Adrenal gland (tissue), 12 donors: ENCODE results near the gene SCG2. TPM values are rescaled to one million over a fixed set of nuclear protein-coding genes. Genes with fewer than 3 reads are reported as not detected.

Experiments used
- DNase-seq, 7 donors: peaks; one replicate each; pipeline ENCODE4 v3.0.0-alpha.2; 2019 to 2020
- H3K27ac ChIP-seq, 5 donors: fragments of 200-600 bp; sonication (generic) in 4 of 5; 1 replicate in 3 of 5; 2 replicates in 2 of 5; pipeline versions ENCODE4 v1.5.1 to v1.8.0; 2016 to 2020; ENCODE audit warnings: mild to moderate bottlenecking in 1 of 5
- H3K27me3 ChIP-seq: fragments of 200-600 bp; 2 replicates; pipeline ENCODE4 v1.8.0; 2021
- H3K36me3 ChIP-seq, 2 donors: fragments of 200-600 bp; replicated peaks in 1 of 2; 1 replicate in 1 of 2; 2 replicates in 1 of 2; pipeline versions ENCODE4 v1.5.1 to v1.8.0; 2018 to 2022
- H3K4me1 ChIP-seq, 2 donors: fragments of 200-600 bp; replicated peaks in 1 of 2; 1 replicate in 1 of 2; 2 replicates in 1 of 2; pipeline versions ENCODE4 v1.5.1 to v1.8.0; 2018 to 2021
- H3K4me3 ChIP-seq, 4 donors: fragments of 200-600 bp; sonication (generic) in 3 of 4; one replicate each; pipeline ENCODE4 v1.5.1; 2016 to 2018
- H3K9me3 ChIP-seq, 3 donors: fragments of 200-600 bp; sonication (generic) in 1 of 3; replicated peaks in 1 of 3; 1 replicate in 2 of 3; 2 replicates in 1 of 3; pipeline versions ENCODE4 v1.5.1 to v1.8.0; 2016 to 2021
- POLR2A ChIP-seq, 2 donors: fragments of 450-650 bp; IDR thresholded peaks; one replicate each; pipeline ENCODE4 v1.6.1; 2017; ENCODE audit warnings: antibody characterized with exemption in 2 of 2, mild to moderate bottlenecking in 2 of 2, moderate library complexity in 1 of 2
- WGBS, 4 donors: extraction: QIAGEN DNeasy Blood & Tissue Kit in 2 of 4; methylation state at CpG; one replicate each; pipeline versions ENCODE4 v1.1.5 to v1.1.7; 2013 to 2017; 5-methylcytosine and 5-hydroxymethylcytosine counted together
- intact Hi-C, 2 donors: fragments of 100-400 bp; cut with DNase I; formaldehyde crosslinking; loops; one replicate each; pipeline versions ENCODE4 v1.14.1 to v1.15.0; 2022 to 2023
- polyA plus RNA-seq, 3 donors: library from polyadenylated mRNA; stranded (reverse); fragments of 200-250 nt in 2 of 3; fragments of 350-450 nt in 1 of 3; fragmentation: Illumina TruSeq in 1 of 3; extraction: RNeasy Lipid Tissue Mini Kit (QIAGEN cat#74804) in 1 of 3; gene quantifications; one replicate each; pipeline ENCODE4 v1.2.3, GENCODE V29; 2013 to 2014
- total RNA-seq, 9 donors: library from RNA; depleted of rRNA in 4 of 9; stranded (reverse); fragments of >200 nt in 4 of 9; fragments of 120-200 nt in 1 of 9; fragmentation: NEBNext Ultra II Directional in 1 of 9; extraction: Animal tissue kit (Norgen Biotek cat#: 25700) in 1 of 9; gene quantifications; one replicate each; pipeline versions ENCODE4 v1.1.0 to v1.2.4, GENCODE V29; 2013 to 2023
- TF ChIP-seq, protein P1 (sequence below), 6 experiments: fragments of 450-650 bp in 4 of 6; fragments of 200-600 bp in 2 of 6; sonication (generic) in 1 of 6; IDR thresholded peaks; 1 replicate in 5 of 6; 2 replicates in 1 of 6; pipeline versions ENCODE4 v1.5.1 to v1.8.0; 2016 to 2021; ENCODE audit warnings: antibody characterized with exemption in 6 of 6, mild to moderate bottlenecking in 2 of 6, moderate library complexity in 1 of 6
- donor health status: healthy with polysubstance abuse.
- donor health status: Bipolar disorder and iron deficiency.
- donor health status: DM: yes; HTN: yes; CAD: no.
- donor health status: DM: no; HTN: no; CAD: no.
- donor health status: DM: no; HTN: no; CAD: no.
- donor health status: DM: yes; HTN: yes; CAD: no.

The SCG2 gene
- total and polyA plus RNA-seq, 12 donors, result 0.29 to 688 (median 37.1) TPM; not detected in 1

DNA sequence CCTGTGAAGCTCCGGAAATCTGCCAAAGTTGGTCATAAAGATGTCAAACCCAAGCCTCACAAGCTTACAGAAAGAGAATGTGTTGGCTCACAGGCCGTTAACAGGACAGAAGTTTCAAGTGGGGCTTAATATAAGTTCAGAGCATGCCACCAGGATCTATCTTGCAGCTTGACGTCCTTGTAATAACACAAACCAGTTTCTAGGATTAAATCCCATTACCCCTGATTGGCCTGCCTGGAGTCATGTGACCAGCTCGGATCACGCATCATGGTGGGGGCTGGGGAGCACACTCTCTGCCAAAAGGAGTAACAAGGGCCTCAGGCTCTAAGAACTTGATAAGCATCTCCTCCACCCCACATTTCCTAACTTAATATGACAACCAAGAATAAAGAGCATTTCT is 38.9 kb upstream of the SCG2 start:
- DNase-seq, result no peak
- no peaks in the 10 kb centered on the region for H3K4me1 ChIP-seq
- 39 to 64% (median 60%) methylated on average over 5 of the region's 5 CpGs for WGBS, 4 donors
- H3K36me3 ChIP-seq, result no peaks in the 10 kb centered on the region
- no peak overlapping the region for H3K4me3 ChIP-seq
- TF ChIP-seq POLR2A (IDR thresholded peaks at IDR 0.05), result no peak
- TF ChIP-seq, protein P1, sequence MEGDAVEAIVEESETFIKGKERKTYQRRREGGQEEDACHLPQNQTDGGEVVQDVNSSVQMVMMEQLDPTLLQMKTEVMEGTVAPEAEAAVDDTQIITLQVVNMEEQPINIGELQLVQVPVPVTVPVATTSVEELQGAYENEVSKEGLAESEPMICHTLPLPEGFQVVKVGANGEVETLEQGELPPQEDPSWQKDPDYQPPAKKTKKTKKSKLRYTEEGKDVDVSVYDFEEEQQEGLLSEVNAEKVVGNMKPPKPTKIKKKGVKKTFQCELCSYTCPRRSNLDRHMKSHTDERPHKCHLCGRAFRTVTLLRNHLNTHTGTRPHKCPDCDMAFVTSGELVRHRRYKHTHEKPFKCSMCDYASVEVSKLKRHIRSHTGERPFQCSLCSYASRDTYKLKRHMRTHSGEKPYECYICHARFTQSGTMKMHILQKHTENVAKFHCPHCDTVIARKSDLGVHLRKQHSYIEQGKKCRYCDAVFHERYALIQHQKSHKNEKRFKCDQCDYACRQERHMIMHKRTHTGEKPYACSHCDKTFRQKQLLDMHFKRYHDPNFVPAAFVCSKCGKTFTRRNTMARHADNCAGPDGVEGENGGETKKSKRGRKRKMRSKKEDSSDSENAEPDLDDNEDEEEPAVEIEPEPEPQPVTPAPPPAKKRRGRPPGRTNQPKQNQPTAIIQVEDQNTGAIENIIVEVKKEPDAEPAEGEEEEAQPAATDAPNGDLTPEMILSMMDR (IDR thresholded peaks at IDR 0.05), result no peak
- no peaks in the 10 kb centered on the region for H3K27me3 ChIP-seq
- H3K9me3 ChIP-seq, result no peaks in the 10 kb centered on the region
- H3K27ac ChIP-seq, result no peak overlapping the region
- intact Hi-C loops, result no loop called here

DNA sequence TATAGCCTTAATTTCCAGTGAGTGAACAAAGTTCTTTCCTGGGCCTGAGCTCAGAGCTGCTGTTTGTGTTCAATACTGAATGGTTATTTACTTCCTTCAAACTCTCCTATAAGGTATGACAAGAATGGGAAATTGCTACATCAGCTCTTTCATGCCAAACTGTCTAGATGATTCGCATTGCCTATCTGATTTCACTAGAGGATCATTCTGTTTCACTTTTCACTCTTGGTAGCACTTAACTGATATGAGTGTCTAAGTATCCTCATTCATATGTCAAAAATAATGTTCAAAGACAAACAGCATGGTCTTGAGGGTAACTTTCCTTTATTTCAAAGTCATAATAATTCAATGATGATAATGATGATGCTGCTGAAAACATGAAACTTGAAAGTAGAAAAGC is 32.9 kb upstream of the SCG2 start:
- no peak overlapping the region for H3K27ac ChIP-seq
- no peak overlapping the region for H3K4me3 ChIP-seq
- no peaks in the 10 kb centered on the region for H3K4me1 ChIP-seq
- H3K27me3 ChIP-seq, result no peaks in the 10 kb centered on the region
- TF ChIP-seq, protein P1 (IDR thresholded peaks at IDR 0.05), result no peak
- TF ChIP-seq POLR2A (IDR thresholded peaks at IDR 0.05), result no peak
- intact Hi-C loops, result no loop called here
- 70 to 85% (median 80%) methylated on average over 1 of the region's 1 CpG for WGBS, 4 donors
- no peaks in the 10 kb centered on the region for H3K9me3 ChIP-seq
- no peak for DNase-seq
- no peaks in the 10 kb centered on the region for H3K36me3 ChIP-seq

DNA sequence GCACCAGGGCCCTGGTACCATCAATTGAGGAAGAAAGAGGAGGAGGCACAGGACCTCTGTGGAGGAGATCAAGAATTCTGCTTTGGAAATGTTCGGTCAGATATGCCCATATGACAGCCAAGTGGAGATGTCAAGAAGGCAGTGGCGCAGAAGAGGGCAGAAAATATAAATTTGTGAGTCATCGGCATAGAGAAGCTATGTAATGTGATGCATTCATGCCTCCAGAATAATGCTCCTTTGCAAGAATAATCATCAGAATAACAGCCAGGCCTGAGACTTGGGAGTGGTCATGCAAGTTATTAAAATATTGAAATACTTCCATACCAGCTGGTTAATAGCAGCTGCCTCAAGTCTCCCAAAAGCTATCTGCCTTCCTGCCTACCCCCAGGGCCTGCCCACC is 32.1 kb upstream of the SCG2 start:
- Histone ChIP-seq H3K9me3 (no peaks in the 10 kb centered on the region), H3K27ac (no peak overlapping the region), H3K27me3 (no peaks in the 10 kb centered on the region), H3K4me1 (no peaks in the 10 kb centered on the region), H3K4me3 (no peak overlapping the region), H3K36me3 (no peaks in the 10 kb centered on the region)
- intact Hi-C loops, result no loop called here
- 91 to 97% (median 95%) methylated on average over 3 of the region's 3 CpGs for WGBS, 4 donors
- DNase-seq, result no peak
- TF ChIP-seq, protein P1 (IDR thresholded peaks at IDR 0.05), result no peak
- no peak for TF ChIP-seq POLR2A (IDR thresholded peaks at IDR 0.05)

DNA sequence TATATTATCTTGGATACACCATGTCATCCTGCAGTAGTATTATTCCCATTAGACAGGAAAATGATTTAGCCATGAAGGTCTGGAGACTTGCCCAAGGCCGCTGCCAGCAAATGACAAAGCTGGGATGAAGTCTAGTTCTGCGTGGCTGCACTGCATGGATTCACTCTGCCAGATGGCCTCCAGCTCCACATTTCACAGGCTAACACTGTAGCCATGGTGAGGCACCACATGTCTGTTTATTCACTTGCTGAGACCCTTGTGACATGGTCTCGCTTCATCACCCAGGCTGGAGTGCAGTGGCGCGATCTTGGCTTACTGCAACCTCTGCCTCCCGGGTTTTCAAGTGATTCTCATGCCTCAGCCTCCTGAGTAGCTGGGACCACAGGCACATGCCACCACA is 31.5 kb upstream of the SCG2 start:
- Histone ChIP-seq H3K4me1 (no peaks in the 10 kb centered on the region), H3K36me3 (no peaks in the 10 kb centered on the region), H3K27me3 (no peaks in the 10 kb centered on the region), H3K27ac (no peak overlapping the region), H3K9me3 (no peaks in the 10 kb centered on the region), H3K4me3 (no peak overlapping the region)
- TF ChIP-seq, protein P1 (IDR thresholded peaks at IDR 0.05), result no peak
- no peak for TF ChIP-seq POLR2A (IDR thresholded peaks at IDR 0.05)
- 74 to 81% (median 78%) methylated on average over 6 of the region's 6 CpGs for WGBS, 4 donors
- intact Hi-C loops, result no loop called here
- DNase-seq, result no peak
